ENCODE measurements around the gene NCK2.

NCK2 gene

GRCh38 chr2:105820151-105820550 lies 75.4 kb downstream of the NCK2 start:
- no peak for DNase-seq

DNA sequence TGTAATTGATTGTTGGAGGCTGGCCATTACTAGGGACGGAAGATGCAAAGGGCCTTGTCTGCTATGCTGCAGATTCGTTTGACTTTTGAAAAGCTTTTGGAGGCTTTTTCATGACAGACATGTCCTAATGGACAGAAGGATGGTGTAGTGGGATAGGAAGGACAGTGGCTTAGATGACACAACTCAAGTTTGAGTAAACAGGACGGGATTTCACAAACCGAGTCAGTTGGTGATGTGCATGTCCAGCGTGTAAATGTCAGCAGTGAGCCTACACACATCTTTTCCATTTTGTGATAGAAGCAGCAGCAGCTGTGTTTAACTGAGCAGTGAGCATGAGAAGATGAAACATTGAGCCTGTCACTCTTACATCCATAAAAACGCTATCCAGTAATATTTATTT lies 76.0 kb downstream of the NCK2 start:
- DNase-seq, result no peak

- no peak for DNase-seq
Observed at GRCh38 chr2:105821428-105822125, 76.9 kb downstream of the NCK2 start.

DNA sequence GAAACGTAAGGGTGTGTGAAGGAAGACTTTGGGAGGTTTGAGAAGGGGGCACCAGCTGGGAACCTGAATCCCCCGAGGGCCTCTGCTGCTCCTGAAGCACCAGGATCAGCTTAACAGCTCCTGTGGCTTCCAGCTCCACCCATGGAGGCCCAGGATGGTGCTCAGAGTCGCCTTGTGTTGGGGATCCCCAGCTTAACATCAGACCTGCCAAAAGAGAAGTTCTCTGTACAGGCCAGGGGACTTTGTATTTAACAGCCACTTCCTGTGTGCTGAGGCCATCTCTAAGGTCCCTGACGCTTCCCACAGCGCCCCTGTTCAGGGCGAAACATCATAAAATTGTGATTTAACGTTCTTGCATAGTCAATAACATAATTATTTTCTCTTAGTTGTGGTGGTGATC lies 77.5 kb downstream of the NCK2 start:
- no peak for DNase-seq

GRCh38 chr2:105824446-105824845 lies 79.7 kb downstream of the NCK2 start:
- no peak for DNase-seq

- DNase-seq, result no peak
Observed at GRCh38 chr2:105827351-105828096, 82.8 kb downstream of the NCK2 start.

GRCh38 chr2:105828558-105828957 lies 83.8 kb downstream of the NCK2 start:
- no peak for DNase-seq

DNA sequence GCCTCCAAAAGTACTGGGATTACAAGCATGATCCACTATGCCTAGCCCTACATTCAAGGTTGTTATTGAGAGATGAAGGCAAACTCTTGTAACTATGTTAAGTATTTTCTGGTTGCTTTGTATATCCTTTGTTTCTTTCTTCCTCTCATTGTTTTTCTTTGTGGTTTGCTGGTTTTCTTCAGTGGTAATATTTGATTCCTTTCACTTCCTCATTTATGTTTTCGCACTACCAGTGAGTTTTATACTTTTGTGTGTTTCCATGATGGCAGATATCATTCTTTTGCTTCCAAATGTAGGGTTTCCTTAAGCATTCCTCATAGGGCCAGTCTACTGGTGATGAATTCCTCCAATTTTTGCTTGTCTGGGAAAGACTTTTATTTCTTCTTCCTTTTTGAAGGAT lies 90.2 kb downstream of the NCK2 start:
- peak; percentile 35 for DNase-seq

DNA sequence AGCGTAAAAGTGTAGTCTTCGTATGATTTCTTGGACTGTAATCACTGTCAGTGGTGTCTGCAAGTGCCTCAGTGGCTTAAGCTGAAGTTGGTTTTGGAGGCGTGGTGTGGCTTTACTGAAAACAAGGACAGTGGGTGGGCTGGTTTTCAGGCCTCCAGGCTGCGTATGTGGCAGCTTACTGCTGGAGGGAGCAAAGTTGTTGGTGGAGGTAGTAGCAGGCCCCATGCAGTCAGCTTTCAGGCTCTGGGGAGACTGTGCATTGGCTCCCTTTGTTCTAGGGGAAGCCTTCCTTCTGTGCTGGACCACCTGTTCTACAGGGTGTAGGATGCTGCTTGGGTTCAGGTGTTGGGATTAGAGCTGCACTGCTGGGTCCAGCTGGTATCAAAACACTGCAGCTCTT lies 91.6 kb downstream of the NCK2 start:
- DNase-seq, result no peak

- DNase-seq, result no peak
Observed at GRCh38 chr2:105836840-105837692, 92.4 kb downstream of the NCK2 start.

DNA sequence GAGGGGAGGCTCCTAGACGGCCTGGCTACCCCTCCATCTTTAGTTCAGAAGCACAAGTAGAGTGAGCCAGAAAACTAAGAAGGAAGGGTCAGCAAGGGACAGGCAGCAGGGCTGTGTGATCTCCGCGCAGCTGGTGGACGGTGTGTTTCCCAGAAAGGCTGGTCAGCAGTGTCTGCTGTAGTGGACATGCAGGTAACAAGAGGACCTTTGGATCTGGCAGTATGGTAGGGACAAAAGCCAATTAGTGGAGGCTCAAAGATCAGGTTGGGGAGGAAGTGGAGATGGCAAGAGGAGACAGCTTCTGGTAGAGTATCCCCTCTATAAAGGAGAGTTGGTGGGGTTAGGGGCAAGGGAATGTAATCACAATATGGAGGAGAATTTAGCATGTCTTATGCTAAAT lies 95.1 kb downstream of the NCK2 start:
- no peak for DNase-seq

- no peak for DNase-seq
Observed at GRCh38 chr2:105840933-105841332, 96.2 kb downstream of the NCK2 start.

GRCh38 chr2:105841551-105841950 lies 96.8 kb downstream of the NCK2 start:
- DNase-seq, result no peak

- no peak for DNase-seq
Observed at GRCh38 chr2:105842555-105842954, 97.8 kb downstream of the NCK2 start.

GRCh38 chr2:105843476-105844374 lies 99.0 kb downstream of the NCK2 start:
- no peak for DNase-seq

DNA sequence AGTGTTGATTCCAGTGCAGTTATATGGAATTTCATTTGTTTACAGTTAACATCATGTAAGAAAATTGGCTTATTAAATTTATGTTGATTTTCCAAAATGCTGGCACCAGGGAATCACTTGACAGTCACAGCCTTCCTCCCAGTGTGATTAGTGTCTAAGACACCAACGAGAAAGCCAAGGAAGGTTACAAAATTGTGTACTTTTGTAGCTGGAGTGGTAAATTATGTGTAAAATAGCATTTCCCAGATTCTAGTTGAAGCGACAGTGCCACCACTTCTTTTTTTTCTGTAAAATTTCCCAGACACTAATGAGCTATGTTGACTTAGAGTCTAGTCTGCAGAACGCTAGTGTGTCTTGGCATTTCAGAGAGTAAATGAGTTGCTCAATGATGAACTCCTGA lies 101.3 kb downstream of the NCK2 start:
- DNase-seq, result no peak

GRCh38 chr2:105847056-105847455 lies 102.3 kb downstream of the NCK2 start:
- DNase-seq, result no peak

- DNase-seq, result no peak
Observed at GRCh38 chr2:105848367-105848766, 103.7 kb downstream of the NCK2 start.

DNA sequence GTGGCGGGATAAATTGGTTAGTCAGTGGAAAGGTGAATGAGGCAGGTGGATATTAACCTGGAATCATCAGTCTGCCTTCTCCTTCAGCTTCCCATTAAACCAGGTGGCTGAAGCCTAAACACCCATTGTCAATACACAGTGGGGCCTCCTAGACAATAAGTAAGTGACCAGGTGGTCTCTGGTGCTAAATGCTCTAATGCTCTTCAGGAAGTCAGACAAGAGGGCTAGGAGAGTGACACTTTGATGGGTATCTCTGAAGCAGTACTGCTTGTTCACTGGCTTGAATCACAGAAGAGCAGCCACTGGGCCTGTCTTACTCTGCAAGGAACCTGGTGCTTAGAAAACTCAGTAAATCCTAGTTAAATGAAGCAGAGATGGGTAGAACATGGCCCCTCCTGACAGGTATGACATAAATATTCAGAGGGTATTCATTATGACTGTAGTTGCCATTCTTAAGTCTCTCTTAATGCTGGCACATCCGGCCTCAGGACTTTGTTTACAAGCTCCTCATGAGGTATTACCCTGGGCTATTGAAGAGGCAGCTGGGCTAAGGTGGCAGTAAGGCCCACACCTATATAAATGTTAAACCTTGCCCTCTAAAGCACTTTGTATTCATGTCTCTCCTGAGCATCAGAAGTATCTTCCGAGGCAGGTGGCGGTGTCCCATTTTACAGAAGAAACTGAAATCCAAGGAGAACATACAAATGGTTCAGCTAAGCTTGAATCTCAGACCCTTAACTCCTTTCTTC lies 104.9 kb downstream of the NCK2 start:
- DNase-seq, result no peak

GRCh38 chr2:105852066-105852465 lies 107.4 kb downstream of the NCK2 start:
- DNase-seq, result no peak

DNA sequence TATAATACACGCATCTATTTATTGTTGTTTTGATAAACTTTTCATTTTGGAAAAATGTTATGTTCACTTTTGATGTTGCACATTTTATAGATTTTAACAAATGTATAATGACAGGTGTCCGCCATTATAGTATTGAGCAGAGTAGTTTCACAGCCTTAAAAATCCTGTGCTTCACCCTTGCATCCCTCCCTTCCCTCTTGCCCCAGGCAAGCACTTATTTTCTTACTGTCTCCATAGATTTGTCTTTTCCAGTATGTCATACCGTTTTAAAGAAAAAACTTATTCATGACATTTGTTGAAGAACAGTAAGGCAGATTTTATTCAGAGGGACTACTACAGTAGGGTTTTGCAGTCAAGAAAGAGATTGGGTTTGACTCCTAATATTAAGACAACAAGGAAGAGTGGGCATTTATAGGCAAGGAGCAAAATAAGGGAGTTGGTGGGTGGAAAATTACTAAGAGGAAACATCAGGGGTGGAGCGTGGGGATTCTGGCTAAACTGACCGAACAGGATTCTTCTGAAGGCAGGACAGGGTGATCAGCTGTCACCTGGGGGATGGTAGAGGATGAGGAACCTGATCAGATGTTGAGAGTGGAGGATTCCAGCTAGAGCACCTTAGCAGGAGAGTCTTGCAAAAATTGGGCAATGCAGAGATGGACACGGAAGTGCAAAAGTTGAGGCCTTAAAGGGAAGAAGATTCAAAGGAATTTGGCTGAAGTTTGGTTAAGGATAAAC lies 108.8 kb downstream of the NCK2 start:
- DNase-seq, result no peak
